Endometrial microvascular endothelial cells (primary cell): ENCODE measurements around the gene STK32B. TPM values are rescaled to one million over a fixed set of nuclear protein-coding genes. Genes with fewer than 3 reads are reported as not detected.
"Not testable (repeated sequence)": the region's sequence is repeated elsewhere in the genome, so short reads cannot be mapped to it uniquely, and the experiment has no call there.

ENCODE experiments used
- in situ Hi-C: cut with HindIII; loops from 2 replicates; pipeline ENCODE4 v1.10.0; 2017; ENCODE audit warnings: low sequenced_read_pairs, low pct_unique_long_range_greater_than_20kb; ENCODE audit errors: inconsistent ontology term
- total RNA-seq: library from RNA; depleted of rRNA; stranded (reverse); fragments of >200 nt; gene quantifications from one replicate; pipeline ENCODE4 v1.2.3, GENCODE V29; 2015; ENCODE audit errors: inconsistent ontology term

STK32B gene
- total RNA-seq, 1 donor from 2014 or later, result 9.5 TPM

GRCh38 chr4:5215321-5215720 is 164.0 kb downstream of the STK32B start:
- in situ Hi-C loops, result no loop called here

DNA sequence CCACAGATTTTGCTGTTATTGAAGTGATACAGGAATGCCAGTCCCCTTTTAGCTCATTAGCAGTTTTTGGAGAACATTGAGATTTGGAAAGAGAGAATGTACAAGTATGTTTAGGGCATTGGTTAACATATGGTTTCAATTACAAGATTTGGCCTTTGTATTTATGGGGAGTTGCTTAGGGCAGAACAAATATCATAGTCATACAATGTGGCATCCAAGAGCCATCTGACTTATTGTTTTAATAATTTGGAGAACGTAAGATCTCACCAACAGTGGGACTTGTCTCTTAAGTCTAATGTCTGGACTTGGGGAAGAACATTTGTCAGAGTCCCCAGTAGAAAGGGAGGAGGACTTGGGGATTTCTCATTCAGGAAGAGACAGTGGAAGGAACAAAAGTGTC is 166.1 kb downstream of the STK32B start:
- in situ Hi-C loops, result no loop called here

DNA sequence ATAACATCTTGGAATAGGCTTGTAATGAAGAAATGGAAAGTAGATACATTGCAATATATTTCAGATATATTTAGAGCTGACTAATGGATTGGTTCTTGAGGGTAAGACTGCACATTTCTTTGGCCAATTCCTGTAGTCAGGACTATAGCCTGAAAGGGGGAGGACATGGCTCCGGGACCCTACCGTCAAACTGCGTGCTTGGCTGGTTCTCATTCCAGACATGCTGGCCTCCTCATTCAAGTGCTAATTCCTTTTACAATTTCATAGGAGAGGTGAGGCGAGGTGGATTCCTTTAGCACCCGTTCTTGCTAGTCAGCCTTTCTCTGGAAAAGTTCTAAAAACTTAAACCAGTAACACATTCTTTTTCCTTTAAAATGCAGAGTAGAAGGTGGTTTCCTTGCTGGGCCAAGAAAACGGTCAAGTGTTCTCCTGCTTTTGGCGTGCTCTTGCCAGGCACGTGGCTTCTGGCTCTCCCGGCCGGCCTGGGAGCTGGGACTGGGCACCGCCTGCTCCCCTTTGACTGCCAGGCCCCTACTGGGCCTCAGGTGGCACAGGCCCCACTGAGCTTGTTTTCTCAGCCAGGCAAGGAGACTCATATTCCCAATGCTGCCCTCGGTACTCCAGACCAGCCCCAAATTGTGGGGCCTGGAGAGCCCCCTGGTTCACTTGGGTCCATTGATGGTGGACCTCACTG is 167.2 kb downstream of the STK32B start:
- in situ Hi-C loops, result no loop called here

GRCh38 chr4:5220028-5220427 is 168.7 kb downstream of the STK32B start:
- in situ Hi-C loops, result no loop called here

DNA sequence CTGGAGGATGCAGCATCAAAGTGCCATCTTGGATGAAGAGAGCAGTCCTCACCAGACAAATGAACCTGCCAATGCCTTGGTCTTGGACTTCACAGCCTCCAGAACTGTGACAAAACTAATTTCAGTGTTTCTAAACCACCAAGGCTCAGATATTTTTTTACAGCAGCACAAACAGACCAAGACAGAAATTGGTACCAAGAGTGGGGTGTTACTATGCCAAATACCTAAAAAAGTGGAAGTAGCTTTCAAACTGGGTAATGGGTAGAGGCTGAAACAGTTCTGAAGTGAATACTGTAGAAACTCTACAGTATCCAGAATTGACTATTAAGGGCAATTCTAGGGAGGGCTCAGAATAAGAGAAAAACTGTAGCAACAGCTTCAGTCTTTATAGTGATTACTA is 170.8 kb downstream of the STK32B start:
- in situ Hi-C loops, result no loop called here

- in situ Hi-C loops, result no loop called here
These were observed 171.7 kb downstream of the STK32B start for GRCh38 chr4:5222951-5223350.

- in situ Hi-C loops, result no loop called here
These were observed 173.1 kb downstream of the STK32B start for GRCh38 chr4:5224340-5224739.

GRCh38 chr4:5232549-5232948 is 181.3 kb downstream of the STK32B start:
- in situ Hi-C loops, result no loop called here

GRCh38 chr4:5237086-5237660 is 185.9 kb downstream of the STK32B start:
- in situ Hi-C loops, result no loop called here

GRCh38 chr4:5238173-5238572 is 186.9 kb downstream of the STK32B start:
- in situ Hi-C loops, result no loop called here

- in situ Hi-C loops, result not testable (repeated sequence)
These were observed 195.8 kb downstream of the STK32B start for GRCh38 chr4:5247061-5247460.

DNA sequence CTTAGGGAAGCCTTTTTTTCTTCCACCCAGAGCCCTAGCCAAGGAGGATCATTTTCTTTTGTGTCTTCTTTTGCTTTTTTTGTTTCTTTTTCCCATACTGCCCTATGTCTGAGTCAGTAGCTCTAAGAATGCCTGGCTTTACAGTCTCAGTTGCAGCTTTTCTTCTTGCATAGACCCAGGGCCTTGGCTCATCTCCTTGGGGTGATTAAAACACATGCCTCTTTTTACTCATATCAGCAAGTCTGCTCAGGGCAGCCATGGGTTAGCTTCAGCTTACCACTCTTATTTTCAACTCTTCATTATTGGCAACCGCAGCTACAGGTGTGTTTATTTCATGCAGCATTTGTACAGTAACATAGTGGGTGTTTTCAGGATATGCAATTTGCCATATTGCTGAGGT is 196.5 kb downstream of the STK32B start:
- in situ Hi-C loops, result no loop called here

GRCh38 chr4:5249727-5250126 is 198.4 kb downstream of the STK32B start:
- in situ Hi-C loops, result no loop called here

DNA sequence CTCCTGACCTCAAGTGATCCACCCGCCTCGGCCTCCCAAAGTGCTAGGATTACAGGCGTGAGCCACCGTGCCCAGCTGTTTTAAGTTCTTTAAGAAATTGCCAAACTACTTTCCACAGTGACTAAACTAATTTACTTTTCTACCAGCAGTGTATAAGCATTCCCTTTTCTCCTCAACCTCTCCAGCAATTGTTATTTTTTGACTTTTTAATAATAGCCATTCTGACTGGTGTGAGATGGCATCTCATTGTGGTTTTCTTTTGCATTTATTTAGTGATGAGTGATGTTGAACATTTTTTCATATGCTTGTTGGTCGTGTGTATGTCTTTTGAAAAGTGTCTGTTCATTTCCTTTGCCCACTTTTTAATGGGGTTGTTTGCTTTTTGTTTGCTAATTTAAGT is 199.3 kb downstream of the STK32B start:
- in situ Hi-C loops, result not testable (repeated sequence)

DNA sequence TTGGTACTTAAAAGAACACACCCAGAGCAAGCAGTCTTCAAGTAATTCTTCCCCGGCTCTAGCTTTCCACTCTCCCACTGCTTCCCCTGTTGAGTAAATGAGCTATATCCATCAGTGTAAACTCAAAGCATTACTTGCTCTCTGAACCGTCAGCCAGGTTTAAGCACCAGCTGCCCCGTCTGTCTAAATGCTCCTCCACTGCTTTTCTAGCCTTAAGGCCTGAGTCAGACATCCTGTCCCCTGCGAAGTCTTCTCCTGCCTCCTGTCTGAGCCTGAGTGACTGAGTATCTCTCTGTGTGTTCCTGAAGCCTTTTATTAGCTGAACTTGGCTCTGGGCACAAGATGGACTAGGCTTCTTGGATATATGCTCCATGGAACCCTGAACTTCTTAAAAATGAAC is 205.1 kb downstream of the STK32B start:
- in situ Hi-C loops, result no loop called here

DNA sequence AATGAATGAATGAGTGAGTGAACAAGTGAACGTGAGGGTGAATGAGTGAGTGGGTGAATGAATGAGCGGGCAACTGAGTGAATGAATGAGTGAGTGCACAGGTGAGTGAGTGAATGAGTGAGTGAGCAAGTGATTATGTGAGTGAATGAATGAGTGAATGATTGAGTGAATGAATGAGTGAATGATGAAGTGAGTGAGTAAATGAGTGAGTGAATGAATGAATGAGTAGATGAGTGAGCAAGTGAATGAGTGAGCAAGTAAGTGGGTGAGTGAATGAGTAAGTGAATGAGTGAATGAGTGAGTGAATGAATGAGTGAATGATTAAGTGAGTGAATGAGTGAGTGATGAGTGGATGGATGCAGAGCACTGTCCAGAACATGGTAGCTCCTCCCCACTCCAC is 205.8 kb downstream of the STK32B start:
- in situ Hi-C loops, result no loop called here

DNA sequence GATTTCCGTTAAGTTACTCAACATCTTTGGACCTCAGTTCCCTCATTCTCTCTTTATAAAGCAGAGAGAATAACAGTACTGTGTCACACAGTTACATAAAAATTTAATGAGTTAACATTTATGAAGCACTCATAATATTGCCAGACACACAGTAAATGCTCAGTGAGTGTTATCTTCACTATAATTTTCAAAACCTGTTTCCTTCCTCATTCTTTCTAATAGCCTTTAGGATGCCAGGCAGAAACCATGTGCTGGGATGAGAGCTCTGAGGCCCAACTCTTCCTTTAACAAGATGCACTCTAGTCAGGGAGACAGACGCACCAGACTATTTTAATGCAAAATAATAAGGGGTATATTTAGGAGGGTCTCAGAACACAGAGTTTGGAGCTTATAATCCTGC is 208.2 kb downstream of the STK32B start:
- in situ Hi-C loops, result no loop called here

DNA sequence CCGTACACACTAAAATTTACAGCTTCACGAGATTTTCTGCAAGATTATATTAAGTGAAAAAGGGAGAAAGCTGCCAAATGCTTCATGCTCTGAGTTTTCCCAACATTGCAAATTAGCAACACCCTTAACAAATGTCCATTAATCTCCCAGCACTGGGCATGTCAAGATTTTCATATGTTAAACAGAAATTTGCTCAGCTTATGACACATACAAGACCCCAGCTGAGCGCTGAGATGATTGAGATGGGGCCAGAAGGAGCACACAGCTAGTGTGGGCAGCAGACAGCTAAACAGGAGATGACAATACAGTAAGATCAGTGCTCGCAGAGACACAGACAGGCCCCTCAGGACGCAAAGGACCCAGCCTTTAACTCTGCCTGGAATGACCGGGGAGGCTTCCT is 208.8 kb downstream of the STK32B start:
- in situ Hi-C loops, result no loop called here

GRCh38 chr4:5261866-5262265 is 210.6 kb downstream of the STK32B start:
- in situ Hi-C loops, result no loop called here

GRCh38 chr4:5266991-5267390 is 215.7 kb downstream of the STK32B start:
- in situ Hi-C loops, result no loop called here

- in situ Hi-C loops, result no loop called here
These were observed 216.1 kb downstream of the STK32B start for GRCh38 chr4:5267408-5267807.
